HG02623 (cell line): ENCODE measurements around the gene HDDC2.

Experiments used
- ATAC-seq: cut with Tn5 transposase; IDR thresholded peaks from one replicate; pipeline ENCODE4 v1.9.1; 2021; ENCODE audit warnings: moderate library complexity; ENCODE audit not compliant: unreplicated experiment

The HDDC2 gene

DNA sequence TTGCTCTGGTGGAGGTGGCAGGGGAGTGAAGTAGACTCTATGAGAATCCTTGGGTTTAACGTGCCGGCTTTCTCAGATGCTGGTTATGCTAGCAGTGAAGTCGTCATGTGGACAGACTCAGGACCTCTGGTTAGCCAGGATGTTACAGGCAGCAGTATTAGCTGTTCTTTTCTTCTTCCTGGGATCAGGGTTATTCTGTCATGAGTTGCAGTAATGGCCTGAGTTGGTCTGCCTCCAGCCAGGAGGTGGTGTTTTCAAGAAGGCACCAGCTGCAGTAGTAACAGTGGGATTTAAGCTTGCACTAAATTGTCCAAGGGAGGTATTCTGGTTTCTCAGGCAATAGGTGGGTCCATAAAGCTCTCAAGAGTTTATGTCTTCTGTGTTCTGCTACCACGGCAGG lies 56.7 kb downstream of the HDDC2 start:
- no peak for ATAC-seq

DNA sequence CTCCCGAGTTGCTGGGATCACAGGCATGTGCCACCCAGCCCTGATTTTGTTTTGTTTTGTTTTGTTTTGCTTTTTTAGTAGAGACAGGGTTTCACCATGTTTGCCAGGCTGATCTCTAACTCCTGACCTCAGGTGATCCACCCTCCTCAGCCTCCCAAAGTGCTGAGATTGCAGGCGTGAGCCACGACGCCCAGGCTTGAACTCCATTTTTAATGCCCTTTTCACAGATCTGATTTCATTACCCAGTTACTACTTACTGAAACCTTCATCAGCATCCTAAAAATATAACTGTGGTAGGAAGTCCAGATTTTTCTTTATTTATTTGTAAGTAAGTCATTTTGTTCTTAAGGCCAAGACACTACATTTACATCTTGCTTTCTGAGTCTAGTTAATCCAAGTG lies 64.0 kb downstream of the HDDC2 start:
- no peak for ATAC-seq

DNA sequence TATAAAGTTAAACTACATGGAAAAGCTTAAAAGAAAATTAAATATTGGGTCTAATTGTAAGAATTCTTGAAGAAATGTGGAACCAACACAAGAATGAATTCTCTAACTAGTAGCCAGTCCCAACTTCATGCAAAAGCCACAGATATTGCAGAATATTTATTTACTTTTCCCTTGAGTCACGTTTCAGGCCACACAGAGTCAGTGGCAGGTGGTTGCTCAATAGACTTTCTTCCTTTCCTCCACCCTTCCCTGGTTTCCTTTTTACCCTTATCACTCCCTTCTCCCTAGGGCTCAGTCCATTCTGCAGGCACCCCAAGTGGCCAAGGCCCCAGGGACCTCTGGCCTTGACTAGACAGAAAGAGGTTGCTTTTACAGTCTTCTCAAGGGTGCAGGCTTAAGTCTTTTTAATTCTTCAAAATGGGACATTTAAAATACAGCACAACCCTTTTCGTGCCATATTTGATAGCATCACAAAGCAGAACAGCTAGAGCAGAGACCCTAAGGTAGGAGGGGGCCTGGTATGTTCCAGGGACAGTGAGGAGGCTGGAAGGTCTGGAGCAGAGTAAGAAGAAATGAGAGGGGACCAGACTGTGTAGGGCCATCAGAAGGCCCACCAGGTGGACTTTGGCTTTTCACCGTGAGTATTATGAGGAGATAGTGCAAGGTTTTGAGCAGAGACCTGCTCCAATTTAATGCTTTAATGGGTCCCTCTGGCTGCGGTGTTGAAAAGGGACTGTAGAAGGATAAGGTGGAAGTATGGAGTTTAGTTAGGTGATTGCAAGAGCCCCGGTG lies 65.0 kb downstream of the HDDC2 start:
- no peak for ATAC-seq

DNA sequence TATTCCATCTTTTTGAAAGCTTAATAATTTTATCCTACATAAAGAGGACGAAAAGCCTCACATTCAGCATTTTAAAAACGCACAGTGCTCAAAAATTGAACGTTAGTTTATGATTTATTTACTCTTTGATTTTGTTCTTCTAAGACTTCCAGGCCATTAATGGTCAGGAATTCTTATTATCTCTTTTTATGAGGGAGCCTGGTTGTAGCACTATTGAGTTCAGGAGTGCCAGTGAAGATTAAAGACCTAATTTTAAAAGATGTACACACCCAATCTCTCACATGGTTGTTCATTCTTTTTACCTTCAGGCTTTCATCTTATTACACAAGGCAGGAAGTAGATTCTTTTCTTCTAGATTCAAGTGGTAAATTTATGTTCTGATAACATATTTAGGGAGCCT lies 68.6 kb downstream of the HDDC2 start:
- ATAC-seq = no peak

DNA sequence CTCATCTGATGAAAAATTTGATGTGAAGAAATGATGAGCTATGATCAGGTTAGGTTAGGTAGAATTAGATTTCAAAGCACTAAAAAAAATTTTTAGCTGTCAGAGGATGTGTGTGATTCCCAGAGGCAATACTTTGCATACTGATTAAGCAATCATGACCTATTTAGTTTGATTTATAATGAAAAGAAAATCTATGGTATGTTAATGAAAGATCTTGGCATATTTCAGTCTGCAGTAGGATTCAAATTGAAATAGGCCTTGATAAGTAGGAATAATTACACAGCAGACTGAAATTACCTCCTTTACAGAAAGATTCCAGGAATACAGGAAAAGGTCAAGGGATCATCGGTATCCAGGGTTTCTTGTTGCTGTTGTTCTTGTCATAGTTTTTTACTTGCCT lies 69.3 kb downstream of the HDDC2 start:
- ATAC-seq = no peak

DNA sequence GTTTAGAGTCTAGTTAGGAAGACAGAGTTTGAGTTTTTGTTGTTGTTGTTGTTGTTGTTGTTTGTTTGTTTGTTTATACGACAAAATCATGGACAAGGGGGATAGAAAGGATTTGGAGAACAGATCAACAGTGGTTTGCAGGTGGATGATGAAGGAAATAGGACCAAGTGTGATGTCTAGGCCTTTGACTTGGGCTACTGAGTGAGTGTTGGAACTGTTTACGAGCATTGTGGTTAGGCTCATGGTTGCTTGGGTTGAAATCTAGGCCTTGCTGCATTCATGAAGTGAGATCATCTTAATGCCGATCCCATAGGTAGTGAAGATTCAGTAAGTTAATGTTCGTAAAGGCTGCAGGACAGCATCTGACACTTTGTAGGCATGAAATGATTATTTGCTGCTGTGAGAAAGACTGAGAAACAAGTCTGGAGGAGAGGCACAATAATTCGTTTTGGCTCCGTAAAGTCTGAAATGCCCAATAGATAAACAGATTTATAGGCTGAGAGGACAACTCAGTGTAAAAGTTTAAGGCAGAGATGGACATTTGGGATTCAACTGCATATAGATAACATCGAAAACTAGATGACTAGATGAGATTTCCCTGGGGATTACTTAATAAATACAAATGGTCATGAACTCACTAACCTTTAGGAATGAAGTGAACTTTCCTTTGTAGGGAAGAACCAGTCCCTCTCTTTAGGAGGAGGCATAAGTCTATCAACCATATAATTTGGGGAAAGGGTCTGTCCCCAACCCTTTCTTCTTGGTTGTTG lies 70.0 kb downstream of the HDDC2 start:
- ATAC-seq = no peak

DNA sequence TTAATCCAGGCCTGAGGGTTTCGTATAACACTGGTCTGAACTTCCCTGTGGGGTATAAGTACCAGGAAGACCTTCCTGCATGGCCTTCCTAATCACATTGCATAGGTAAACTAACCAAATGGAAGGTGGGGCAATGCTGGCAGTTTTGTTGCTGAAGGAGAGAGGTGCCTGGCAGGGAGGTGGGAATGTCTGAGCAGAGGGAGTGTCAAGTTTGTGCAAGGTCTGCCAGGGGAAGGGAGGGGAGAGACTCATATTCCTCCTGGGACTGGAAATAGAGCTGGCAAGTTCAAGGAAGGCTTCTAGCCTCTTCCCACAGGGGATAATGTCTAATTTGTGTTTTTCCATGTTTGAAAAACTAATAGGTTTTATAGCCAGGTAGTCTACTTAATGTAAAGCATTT lies 70.6 kb downstream of the HDDC2 start:
- ATAC-seq = no peak

DNA sequence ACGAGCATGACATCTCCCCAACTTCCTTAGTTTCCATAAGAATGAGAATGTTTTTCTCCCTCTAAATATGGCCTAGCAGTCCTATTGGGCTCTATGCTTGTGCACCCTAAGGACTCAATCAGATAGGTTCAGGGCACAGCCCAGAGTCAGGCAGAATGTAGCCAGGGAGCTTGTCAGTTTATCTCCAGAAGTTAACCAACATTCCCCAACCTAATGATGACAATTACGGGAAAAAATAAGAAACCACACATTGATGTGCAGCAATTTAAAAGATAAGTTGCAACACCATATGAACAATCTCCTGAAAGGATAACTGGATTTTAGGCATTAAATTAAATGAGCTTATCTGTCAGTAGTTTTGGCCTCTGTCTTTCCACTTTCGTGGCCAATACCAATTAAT lies 71.1 kb downstream of the HDDC2 start:
- no peak for ATAC-seq

DNA sequence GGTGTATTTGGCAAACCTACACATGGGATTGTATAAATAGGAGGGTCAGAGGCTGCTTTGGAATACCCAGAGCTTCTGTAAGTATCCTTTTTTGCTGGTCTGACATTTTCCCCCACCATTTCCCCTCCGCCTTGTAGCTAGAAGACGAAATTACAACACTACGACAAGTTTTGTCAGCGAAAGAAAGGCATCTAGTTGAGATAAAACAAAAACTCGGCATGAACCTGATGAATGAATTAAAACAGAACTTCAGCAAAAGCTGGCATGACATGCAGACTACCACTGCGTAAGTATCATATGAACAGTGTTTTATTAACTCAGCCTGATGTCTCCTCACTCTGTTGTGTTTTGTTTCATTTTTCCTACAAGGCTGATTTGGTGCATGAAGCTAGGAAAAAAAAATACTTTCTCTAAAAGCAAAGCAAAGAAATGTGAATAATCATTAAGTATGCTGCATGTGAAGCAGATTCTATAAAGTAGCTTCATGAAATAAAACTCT lies 72.7 kb downstream of the HDDC2 start:
- no peak for ATAC-seq

DNA sequence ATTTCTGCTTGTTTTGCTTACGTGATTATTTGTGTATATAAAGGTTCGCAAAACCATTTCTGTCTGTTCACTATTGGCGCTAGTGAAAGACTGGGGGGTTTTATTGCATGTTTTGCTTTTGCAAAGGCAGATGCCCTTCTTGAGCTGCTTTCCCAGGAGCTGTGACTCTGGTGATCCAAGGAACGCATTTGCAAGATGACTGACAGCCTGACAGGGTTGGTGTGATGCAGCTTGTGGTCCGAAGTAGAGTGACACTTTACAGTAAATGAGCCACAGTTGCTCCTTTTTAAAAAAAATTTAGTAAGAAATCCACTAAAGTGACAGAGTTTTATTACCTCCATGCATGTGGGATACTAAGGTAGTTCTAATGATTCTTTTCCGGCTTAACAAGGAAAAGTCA lies 74.5 kb downstream of the HDDC2 start:
- ATAC-seq = no peak
